ENCODE results near the gene PTPRN2. TPM values are rescaled to one million over a fixed set of nuclear protein-coding genes. Genes with fewer than 3 reads are reported as not detected.

Gene PTPRN2
- total RNA-seq, 1 experiment from 2014 or later = 1.1 TPM

GRCh38 chr7:157614457-157615020 lies 973.1 kb downstream of the PTPRN2 start:
- BruUV-seq (replicated peaks) = no TSS peak
- ATAC-seq = no peak
- in situ Hi-C loops (cut with HindIII; ENCODE audit: low pct_unique_long_range_greater_than_20kb, low sequenced_read_pairs) = no loop called here

GRCh38 chr7:157613575-157614322 lies 973.9 kb downstream of the PTPRN2 start:
- Histone ChIP-seq H3K36me3 (ENCODE audit: control insufficient read depth, insufficient read depth, low read length) (no peaks in the 10 kb centered on the region), H3K4me3 (ENCODE audit: low read depth in 2 of 2, low read length in 2 of 2) (no peak overlapping the region), H3K9me3 (ENCODE audit: control insufficient read depth, insufficient read depth, low read depth, low read length) (no peaks in the 10 kb centered on the region), H3K4me1 (ENCODE audit: control insufficient read depth, insufficient read depth, low read length) (no peaks in the 10 kb centered on the region), H3K27me3 (ENCODE audit: control insufficient read depth, insufficient read depth, low read length) (no peaks in the 10 kb centered on the region), H3K27ac (ENCODE audit: low read length) (no peak overlapping the region)
- POLR2A ChIA-PET = no interaction called here
- BruUV-seq (replicated peaks) = no TSS peak
- ATAC-seq = no peak
- intact Hi-C loops (cut with micrococcal nuclease; ENCODE audit: unreplicated experiment) = no loop called here
- in situ Hi-C loops (cut with HindIII; ENCODE audit: low pct_unique_long_range_greater_than_20kb, low sequenced_read_pairs) = no loop called here
- TF ChIP-seq SIN3A (IDR thresholded peaks at IDR 0.05; ENCODE audit: borderline replicate concordance, insufficient read depth, low read depth, low read length) (no peak), TCF7L2 (IDR thresholded peaks at IDR 0.05; ENCODE audit: low read depth, low read length) (no peak), REST (IDR thresholded peaks at IDR 0.05; ENCODE audit: insufficient read depth in 1 of 2, low read depth in 2 of 2, low read length in 1 of 2) (no peak), POLR2AphosphoS5 (IDR thresholded peaks at IDR 0.05; ENCODE audit: low read depth, low read length) (no peak)
- no peak for DNase-seq (ENCODE audit: low read depth, low spot score)
- CTCF ChIA-PET = interaction anchor here (0.8 kb wide), 1 partner anchor 848 kb away, joined by 4 read pairs; no protein-coding TSS in a partner anchor

More at GRCh38 chr7:157614457-157615020, 973.1 kb downstream of the PTPRN2 start:
- intact Hi-C loops (cut with micrococcal nuclease; ENCODE audit: unreplicated experiment) = no loop called here
- no peak overlapping the region for H3K4me3 ChIP-seq (ENCODE audit: low read depth in 2 of 2, low read length in 2 of 2)
- H3K4me1 ChIP-seq (ENCODE audit: control insufficient read depth, insufficient read depth, low read length) = no peaks in the 10 kb centered on the region
- no peak overlapping the region for H3K27ac ChIP-seq (ENCODE audit: low read length)
- H3K9me3 ChIP-seq (ENCODE audit: control insufficient read depth, insufficient read depth, low read depth, low read length) = no peaks in the 10 kb centered on the region
- no peak for TF ChIP-seq TCF7L2 (IDR thresholded peaks at IDR 0.05; ENCODE audit: low read depth, low read length)
- no peak for TF ChIP-seq SIN3A (IDR thresholded peaks at IDR 0.05; ENCODE audit: borderline replicate concordance, insufficient read depth, low read depth, low read length)
- H3K27me3 ChIP-seq (ENCODE audit: control insufficient read depth, insufficient read depth, low read length) = no peaks in the 10 kb centered on the region
- no peaks in the 10 kb centered on the region for H3K36me3 ChIP-seq (ENCODE audit: control insufficient read depth, insufficient read depth, low read length)
- POLR2A ChIA-PET = no interaction called here
- no peak for DNase-seq (ENCODE audit: low read depth, low spot score)
- CTCF ChIA-PET = interaction anchor here (0.8 kb wide), 1 partner anchor 848 kb away, joined by 4 read pairs; no protein-coding TSS in a partner anchor

- Histone ChIP-seq H3K4me3 (ENCODE audit: low read depth in 2 of 2, low read length in 2 of 2) (no peak overlapping the region), H3K27ac (ENCODE audit: low read length) (no peak overlapping the region), H3K4me1 (ENCODE audit: control insufficient read depth, insufficient read depth, low read length) (no peaks in the 10 kb centered on the region), H3K36me3 (ENCODE audit: control insufficient read depth, insufficient read depth, low read length) (no peaks in the 10 kb centered on the region), H3K9me3 (ENCODE audit: control insufficient read depth, insufficient read depth, low read depth, low read length) (no peaks in the 10 kb centered on the region), H3K27me3 (ENCODE audit: control insufficient read depth, insufficient read depth, low read length) (no peaks in the 10 kb centered on the region)
- ATAC-seq = no peak
- ChIA-PET CTCF (no interaction called here), POLR2A (no interaction called here)
- in situ Hi-C loops (cut with HindIII; ENCODE audit: low pct_unique_long_range_greater_than_20kb, low sequenced_read_pairs) = no loop called here
- BruUV-seq (replicated peaks) = no TSS peak
- no peak for DNase-seq (ENCODE audit: low read depth, low spot score)
- intact Hi-C loops (cut with micrococcal nuclease; ENCODE audit: unreplicated experiment) = no loop called here
- TF ChIP-seq POLR2AphosphoS5 (IDR thresholded peaks at IDR 0.05; ENCODE audit: low read depth, low read length) (no peak), REST (IDR thresholded peaks at IDR 0.05; ENCODE audit: insufficient read depth in 1 of 2, low read depth in 2 of 2, low read length in 1 of 2) (no peak), SIN3A (IDR thresholded peaks at IDR 0.05; ENCODE audit: borderline replicate concordance, insufficient read depth, low read depth, low read length) (no peak), TCF7L2 (IDR thresholded peaks at IDR 0.05; ENCODE audit: low read depth, low read length) (no peak), CTCF (IDR thresholded peaks at IDR 0.05) (no peak)
These were observed 974.7 kb downstream of the PTPRN2 start for GRCh38 chr7:157612664-157613561.
